ENCODE data around the gene COL6A2.
"Not testable (repeated sequence)": the region's sequence is repeated elsewhere in the genome, so short reads cannot be mapped to it uniquely, and the experiment has no call there.

Gene COL6A2

GRCh38 chr21:46078978-46079351 lies 18.9 kb upstream of the COL6A2 start:
- no peak for DNase-seq (ENCODE audit: low read depth, low spot score)

- DNase-seq (ENCODE audit: low read depth, low spot score) = peak; percentile 70
These were observed 18.4 kb upstream of the COL6A2 start for GRCh38 chr21:46079352-46080170.

GRCh38 chr21:46080171-46081021 lies 17.5 kb upstream of the COL6A2 start:
- DNase-seq (ENCODE audit: low read depth, low spot score) = no peak

- no peak for DNase-seq (ENCODE audit: low read depth, low spot score)
These were observed 16.7 kb upstream of the COL6A2 start for GRCh38 chr21:46081022-46081861.

- no peak for DNase-seq (ENCODE audit: low read depth, low spot score)
These were observed 15.8 kb upstream of the COL6A2 start for GRCh38 chr21:46081862-46082712.

GRCh38 chr21:46082713-46082962 lies 15.3 kb upstream of the COL6A2 start:
- DNase-seq (ENCODE audit: low read depth, low spot score) = no peak

- DNase-seq (ENCODE audit: low read depth, low spot score) = no peak
These were observed 14.7 kb upstream of the COL6A2 start for GRCh38 chr21:46082963-46083790.

GRCh38 chr21:46083791-46084561 lies 13.9 kb upstream of the COL6A2 start:
- no peak for DNase-seq (ENCODE audit: low read depth, low spot score)

GRCh38 chr21:46084709-46085108 lies 13.2 kb upstream of the COL6A2 start:
- DNase-seq (ENCODE audit: low read depth, low spot score) = no peak

- DNase-seq (ENCODE audit: low read depth, low spot score) = not testable (repeated sequence)
These were observed 12.7 kb upstream of the COL6A2 start for GRCh38 chr21:46085259-46085658.

- no peak for DNase-seq (ENCODE audit: low read depth, low spot score)
These were observed 10.3 kb upstream of the COL6A2 start for GRCh38 chr21:46087641-46088040.

GRCh38 chr21:46088189-46088588 lies 9.7 kb upstream of the COL6A2 start:
- DNase-seq (ENCODE audit: low read depth, low spot score) = no peak

GRCh38 chr21:46089285-46089684 lies 8.6 kb upstream of the COL6A2 start:
- no peak for DNase-seq (ENCODE audit: low read depth, low spot score)

- no peak for DNase-seq (ENCODE audit: low read depth, low spot score)
These were observed 6.8 kb upstream of the COL6A2 start for GRCh38 chr21:46091118-46091517.

GRCh38 chr21:46091631-46092025 lies 6.3 kb upstream of the COL6A2 start:
- no peak for DNase-seq (ENCODE audit: low read depth, low spot score)

GRCh38 chr21:46092026-46092764 lies 5.7 kb upstream of the COL6A2 start:
- peak; percentile 58 for DNase-seq (ENCODE audit: low read depth, low spot score)

GRCh38 chr21:46092811-46093667 lies 4.9 kb upstream of the COL6A2 start:
- no peak for DNase-seq (ENCODE audit: low read depth, low spot score)

Data from smooth muscle cell of the brain vasculature (primary cell).